Vagina (tissue), 2 donors: ENCODE results near the gene SPATA22. TPM values are rescaled to one million over a fixed set of nuclear protein-coding genes. Genes with fewer than 3 reads are reported as not detected.
A peak's percentile ranks its signal among the peaks of the same experiment; 100 is the strongest.
"Not testable (repeated sequence)": the region's sequence is repeated elsewhere in the genome, so short reads cannot be mapped to it uniquely, and the experiment has no call there.

Experiments used
- DNase-seq, 2 donors: peaks; one replicate each; pipeline ENCODE4 v3.0.0-alpha.2; 2017; ENCODE audit errors: extremely low spot score in 2 of 2
- H3K27ac ChIP-seq: fragments of 200-600 bp; sonication (generic); one replicate; pipeline ENCODE4 v1.5.1; 2019
- H3K27me3 ChIP-seq: fragments of 200-600 bp; sonication (generic); one replicate; pipeline ENCODE4 v1.5.1; 2019
- H3K36me3 ChIP-seq, 2 donors: fragments of 200-600 bp; sonication (generic); one replicate each; pipeline ENCODE4 v1.5.1; 2017 to 2019
- H3K4me1 ChIP-seq: fragments of 200-600 bp; sonication (generic); one replicate; pipeline ENCODE4 v1.5.1; 2019
- H3K4me3 ChIP-seq, 2 donors: fragments of 200-600 bp; sonication (generic); 1 replicate in 1 of 2; 2 replicates in 1 of 2; pipeline ENCODE4 v1.5.1; 2016 to 2019
- H3K9me3 ChIP-seq: fragments of 200-600 bp; sonication (generic); one replicate; pipeline ENCODE4 v1.5.1; 2019
- POLR2A ChIP-seq, 2 donors: fragments of 450-650 bp; IDR thresholded peaks; one replicate each; pipeline ENCODE4 v1.6.1; 2017; ENCODE audit warnings: antibody characterized with exemption in 2 of 2, mild to moderate bottlenecking in 2 of 2, moderate library complexity in 2 of 2
- POLR2AphosphoS5 ChIP-seq, 2 donors: sonication (generic); formaldehyde crosslinking; IDR thresholded peaks; one replicate each; pipeline ENCODE4 v1.9.0; 2017; ENCODE audit warnings: antibody characterized with exemption in 2 of 2, mild to moderate bottlenecking in 2 of 2, low read depth in 1 of 2; ENCODE audit not compliant: insufficient read depth in 1 of 2
- intact Hi-C: fragments of 100-400 bp; cut with DNase I; formaldehyde crosslinking; loops from one replicate; pipeline ENCODE4 v1.15.1; 2023
- total RNA-seq: library from RNA; depleted of rRNA; stranded (reverse); fragments of >200 nt; gene quantifications from one replicate; pipeline ENCODE4 v1.2.3, GENCODE V29; 2016
- TF ChIP-seq, protein P1 (sequence below), 3 experiments: fragments of 450-650 bp in 2 of 3; fragments of 200-600 bp in 1 of 3; sonication (generic) in 1 of 3; IDR thresholded peaks; one replicate each; pipeline ENCODE4 v1.5.1; 2017 to 2019; ENCODE audit warnings: antibody characterized with exemption in 3 of 3, mild to moderate bottlenecking in 2 of 3, moderate library complexity in 2 of 3

SPATA22 gene
- total RNA-seq, 1 donor from 2014 or later: not detected

DNA sequence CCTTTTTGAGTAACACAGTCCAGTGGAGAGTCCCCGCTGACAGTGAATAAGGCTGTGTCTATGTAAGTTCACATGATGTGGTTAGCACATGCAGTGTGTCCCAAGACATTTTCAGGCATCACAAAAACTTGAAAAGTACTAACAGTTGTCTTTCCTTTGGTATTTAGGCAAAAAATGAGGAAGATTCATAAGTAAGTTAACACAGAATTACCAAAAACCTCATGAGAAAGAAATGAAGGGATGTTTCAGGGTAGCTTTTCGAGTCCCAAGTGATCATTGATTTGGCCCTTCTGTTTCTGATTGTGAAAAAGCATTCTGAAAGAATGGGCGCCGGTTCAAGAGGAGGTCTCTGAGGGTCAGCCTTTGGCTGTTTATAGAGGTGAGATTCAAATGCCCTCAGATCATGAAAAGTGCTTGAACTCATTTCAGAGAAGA is 3.6 kb upstream of the SPATA22 start:
- Histone ChIP-seq H3K9me3 (no peaks in the 10 kb centered on the region), H3K4me1 (peaks cover 28% of the 10 kb centered on the region), H3K4me3 (peak overlapping the region in 1 of 2 donors; percentile 35), H3K27me3 (no peaks in the 10 kb centered on the region), H3K27ac (peak overlapping the region; percentile 63), H3K36me3 (no peaks in the 10 kb centered on the region)
- TF ChIP-seq POLR2AphosphoS5 (IDR thresholded peaks at IDR 0.05; ENCODE audit: insufficient read depth in 1 of 2, low read depth in 1 of 2): no peak
- TF ChIP-seq, protein P1, sequence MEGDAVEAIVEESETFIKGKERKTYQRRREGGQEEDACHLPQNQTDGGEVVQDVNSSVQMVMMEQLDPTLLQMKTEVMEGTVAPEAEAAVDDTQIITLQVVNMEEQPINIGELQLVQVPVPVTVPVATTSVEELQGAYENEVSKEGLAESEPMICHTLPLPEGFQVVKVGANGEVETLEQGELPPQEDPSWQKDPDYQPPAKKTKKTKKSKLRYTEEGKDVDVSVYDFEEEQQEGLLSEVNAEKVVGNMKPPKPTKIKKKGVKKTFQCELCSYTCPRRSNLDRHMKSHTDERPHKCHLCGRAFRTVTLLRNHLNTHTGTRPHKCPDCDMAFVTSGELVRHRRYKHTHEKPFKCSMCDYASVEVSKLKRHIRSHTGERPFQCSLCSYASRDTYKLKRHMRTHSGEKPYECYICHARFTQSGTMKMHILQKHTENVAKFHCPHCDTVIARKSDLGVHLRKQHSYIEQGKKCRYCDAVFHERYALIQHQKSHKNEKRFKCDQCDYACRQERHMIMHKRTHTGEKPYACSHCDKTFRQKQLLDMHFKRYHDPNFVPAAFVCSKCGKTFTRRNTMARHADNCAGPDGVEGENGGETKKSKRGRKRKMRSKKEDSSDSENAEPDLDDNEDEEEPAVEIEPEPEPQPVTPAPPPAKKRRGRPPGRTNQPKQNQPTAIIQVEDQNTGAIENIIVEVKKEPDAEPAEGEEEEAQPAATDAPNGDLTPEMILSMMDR (IDR thresholded peaks at IDR 0.05): no peak
- TF ChIP-seq POLR2A (IDR thresholded peaks at IDR 0.05): no peak
- intact Hi-C loops: no loop called here
- no peak for DNase-seq

DNA sequence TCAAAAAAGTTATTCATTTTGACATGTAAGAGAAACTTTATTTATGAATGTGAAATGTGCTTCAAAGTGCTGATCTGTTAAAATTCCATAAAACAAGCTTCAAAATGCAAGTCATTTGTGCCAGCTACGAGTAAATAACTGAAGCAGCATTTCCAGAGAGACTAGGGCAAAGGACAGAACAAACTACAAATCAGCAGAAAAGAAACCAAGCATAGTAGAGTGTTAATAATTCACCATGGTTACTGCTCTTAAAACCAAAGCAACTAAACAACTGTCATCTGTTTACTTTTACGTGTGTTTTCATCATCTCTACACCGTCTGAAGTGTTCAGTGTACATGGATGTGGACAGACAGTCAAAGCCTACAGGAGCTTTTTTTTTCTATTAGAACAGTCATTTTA is 2.6 kb upstream of the SPATA22 start:
- intact Hi-C loops: no loop called here
- TF ChIP-seq POLR2A (IDR thresholded peaks at IDR 0.05) (no peak), POLR2AphosphoS5 (IDR thresholded peaks at IDR 0.05; ENCODE audit: insufficient read depth in 1 of 2, low read depth in 1 of 2) (no peak)
- TF ChIP-seq, protein P1 (IDR thresholded peaks at IDR 0.05): no peak
- no peaks in the 10 kb centered on the region for H3K36me3 ChIP-seq
- H3K27me3 ChIP-seq: no peaks in the 10 kb centered on the region
- H3K27ac ChIP-seq: peak overlapping the region; percentile 63
- H3K4me3 ChIP-seq: no peak overlapping the region
- H3K9me3 ChIP-seq: no peaks in the 10 kb centered on the region
- no peak for DNase-seq
- peaks cover 28% of the 10 kb centered on the region for H3K4me1 ChIP-seq

DNA sequence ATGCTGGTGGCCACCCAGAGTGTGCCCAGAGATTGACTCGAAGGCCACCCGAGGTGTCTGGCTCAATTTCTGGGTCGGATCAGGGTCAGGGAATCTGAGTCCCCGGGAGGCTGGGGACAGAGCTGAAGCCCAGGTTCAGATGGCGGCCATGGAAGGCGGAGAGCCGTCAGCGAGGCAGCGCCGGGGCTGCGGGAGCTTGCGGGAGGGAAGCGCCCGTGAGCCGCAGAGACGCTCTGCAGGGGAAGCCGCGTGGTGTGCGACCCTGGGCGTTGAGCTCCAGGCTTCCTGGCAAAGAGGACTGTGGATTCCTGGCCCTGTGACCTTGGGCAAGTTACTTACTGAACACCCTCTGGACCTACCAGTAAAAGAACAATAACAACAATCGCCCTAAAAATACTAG is 518 bp upstream of the SPATA22 start:
- H3K4me1 ChIP-seq: peaks cover 28% of the 10 kb centered on the region
- no peak overlapping the region for H3K27ac ChIP-seq
- no peaks in the 10 kb centered on the region for H3K9me3 ChIP-seq
- no peak overlapping the region for H3K4me3 ChIP-seq
- H3K27me3 ChIP-seq: no peaks in the 10 kb centered on the region
- DNase-seq: no peak
- intact Hi-C loops: no loop called here
- no peaks in the 10 kb centered on the region for H3K36me3 ChIP-seq
- TF ChIP-seq POLR2AphosphoS5 (IDR thresholded peaks at IDR 0.05; ENCODE audit: insufficient read depth in 1 of 2, low read depth in 1 of 2) (no peak), POLR2A (IDR thresholded peaks at IDR 0.05) (no peak)
- TF ChIP-seq, protein P1 (IDR thresholded peaks at IDR 0.05): no peak

DNA sequence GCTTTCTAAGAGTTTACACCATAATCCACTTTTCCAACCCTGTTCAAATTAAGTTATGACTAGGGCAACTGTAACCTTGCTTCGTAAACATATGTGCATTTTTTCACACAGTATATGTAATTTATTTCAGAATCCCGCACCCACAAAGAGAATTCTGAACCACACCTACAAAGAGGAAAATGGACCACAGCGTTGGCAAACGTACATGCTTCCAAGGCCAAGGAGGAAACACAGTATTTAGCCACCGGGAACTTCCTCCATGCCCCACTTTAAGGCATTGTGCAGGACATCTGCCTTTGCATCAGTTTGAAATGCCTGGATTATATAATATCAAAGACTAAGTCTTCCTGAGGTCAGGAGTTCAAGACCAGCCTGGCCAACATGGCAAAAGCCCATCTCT is 2.1 kb downstream of the SPATA22 start:
- peaks cover 8% of the 10 kb centered on the region for H3K4me1 ChIP-seq

DNA sequence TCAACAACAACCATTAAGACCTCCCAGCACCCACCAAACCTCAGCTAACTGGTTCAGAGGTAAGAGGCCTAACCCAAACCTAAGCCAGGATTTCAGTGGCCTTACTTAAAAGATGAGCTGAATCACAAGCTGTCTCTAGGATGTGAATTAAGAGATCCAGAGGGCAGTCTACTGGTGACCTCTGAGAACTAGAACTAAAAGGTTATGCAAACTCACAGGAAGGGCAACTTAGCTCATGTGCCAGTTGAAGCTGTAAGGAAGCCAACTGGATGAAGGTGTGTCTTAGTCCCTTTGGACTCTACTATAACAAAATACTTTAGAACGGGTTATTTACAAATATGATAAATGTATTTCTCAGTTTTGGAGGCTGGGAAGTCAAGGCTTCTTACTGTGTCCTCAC is 5.3 kb downstream of the SPATA22 start:
- H3K27ac ChIP-seq, intact Hi-C loops, DNase-seq, H3K27me3 ChIP-seq, H3K9me3 ChIP-seq, H3K4me3 ChIP-seq, H3K4me1 ChIP-seq, H3K36me3 ChIP-seq: not testable (repeated sequence)

More for the DNA sequence above, 2.1 kb downstream of the SPATA22 start:
- no peak overlapping the region for H3K4me3 ChIP-seq
- TF ChIP-seq POLR2A (IDR thresholded peaks at IDR 0.05) (no peak), POLR2AphosphoS5 (IDR thresholded peaks at IDR 0.05; ENCODE audit: insufficient read depth in 1 of 2, low read depth in 1 of 2) (no peak)
- TF ChIP-seq, protein P1 (IDR thresholded peaks at IDR 0.05): no peak
- H3K27ac ChIP-seq: no peak overlapping the region
- H3K36me3 ChIP-seq: no peaks in the 10 kb centered on the region
- no peaks in the 10 kb centered on the region for H3K9me3 ChIP-seq
- DNase-seq: no peak
- intact Hi-C loops: no loop called here
- H3K27me3 ChIP-seq: no peaks in the 10 kb centered on the region
